Raji (cell line): ENCODE measurements around the gene CWC27.

Experiments used
- POLR2A ChIP-seq: IDR thresholded peaks from 2 replicates; pipeline ENCODE4 v1.6.1; 2011; ENCODE audit warnings: low read depth, low read length, control low read depth; ENCODE audit not compliant: insufficient read depth

CWC27 gene

DNA sequence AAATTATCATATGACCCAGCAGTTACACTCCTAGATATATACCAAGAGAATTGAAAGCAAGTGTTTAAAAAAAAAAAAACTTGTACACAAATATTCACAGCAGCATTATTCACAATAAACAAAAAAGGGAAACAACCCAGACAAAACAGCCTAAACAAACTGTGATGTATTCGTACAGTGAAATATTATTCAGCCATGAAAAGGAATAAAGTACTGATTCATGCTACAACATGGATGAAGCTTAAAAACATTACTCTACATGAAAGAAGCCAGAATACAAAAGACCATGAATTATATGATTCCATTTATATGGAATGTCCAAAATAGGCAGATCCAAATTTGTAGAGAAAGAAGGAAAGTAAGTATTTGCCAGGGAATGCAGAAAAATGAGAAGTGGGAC is 161.1 kb downstream of the CWC27 start:
- no peak for TF ChIP-seq POLR2A

- no peak for TF ChIP-seq POLR2A
Measured at GRCh38 chr5:64930672-64931318, 162.1 kb downstream of the CWC27 start.

GRCh38 chr5:64939772-64940510 is 171.2 kb downstream of the CWC27 start:
- no peak for TF ChIP-seq POLR2A

DNA sequence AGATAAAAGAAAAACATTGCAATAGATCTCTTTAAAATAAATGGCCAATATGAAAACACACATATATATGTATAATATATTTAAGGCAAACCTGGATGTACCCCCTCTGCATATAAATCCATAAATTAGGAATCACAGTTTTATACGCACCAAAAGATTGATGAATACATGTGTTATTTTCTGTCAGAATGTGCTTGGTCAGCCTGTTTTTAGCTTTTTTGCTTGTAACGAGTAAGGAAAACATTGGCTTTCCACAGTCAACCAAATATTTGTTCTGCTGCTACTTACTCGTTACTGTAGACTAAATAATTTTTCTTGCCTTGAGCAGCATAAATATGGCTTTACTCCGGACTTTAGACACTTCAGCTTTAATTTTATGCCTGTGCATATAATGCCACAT is 173.7 kb downstream of the CWC27 start:
- TF ChIP-seq POLR2A, result no peak

- no peak for TF ChIP-seq POLR2A
Measured at GRCh38 chr5:64944868-64945267, 176.1 kb downstream of the CWC27 start.

GRCh38 chr5:64947031-64947430 is 178.3 kb downstream of the CWC27 start:
- TF ChIP-seq POLR2A, result no peak

GRCh38 chr5:64947801-64948200 is 179.1 kb downstream of the CWC27 start:
- no peak for TF ChIP-seq POLR2A

DNA sequence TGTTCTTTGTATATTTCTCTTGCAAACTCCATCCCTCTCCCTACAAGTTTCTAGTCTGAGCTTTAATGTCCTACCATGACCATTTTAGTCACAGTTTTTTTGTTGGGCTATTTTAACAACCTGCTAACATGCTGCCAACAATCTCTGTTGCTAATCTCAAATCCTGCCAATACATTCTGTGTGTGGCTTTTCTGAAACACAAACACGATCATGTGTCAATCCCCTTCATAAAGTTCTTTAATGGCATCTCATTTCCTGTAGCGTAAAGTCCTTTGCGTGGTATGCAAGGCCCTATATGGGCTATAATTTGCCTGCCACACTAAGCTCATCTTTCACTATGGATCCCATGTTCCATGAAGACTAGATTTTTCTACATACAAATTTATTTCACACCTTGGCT is 180.6 kb downstream of the CWC27 start:
- TF ChIP-seq POLR2A, result no peak

DNA sequence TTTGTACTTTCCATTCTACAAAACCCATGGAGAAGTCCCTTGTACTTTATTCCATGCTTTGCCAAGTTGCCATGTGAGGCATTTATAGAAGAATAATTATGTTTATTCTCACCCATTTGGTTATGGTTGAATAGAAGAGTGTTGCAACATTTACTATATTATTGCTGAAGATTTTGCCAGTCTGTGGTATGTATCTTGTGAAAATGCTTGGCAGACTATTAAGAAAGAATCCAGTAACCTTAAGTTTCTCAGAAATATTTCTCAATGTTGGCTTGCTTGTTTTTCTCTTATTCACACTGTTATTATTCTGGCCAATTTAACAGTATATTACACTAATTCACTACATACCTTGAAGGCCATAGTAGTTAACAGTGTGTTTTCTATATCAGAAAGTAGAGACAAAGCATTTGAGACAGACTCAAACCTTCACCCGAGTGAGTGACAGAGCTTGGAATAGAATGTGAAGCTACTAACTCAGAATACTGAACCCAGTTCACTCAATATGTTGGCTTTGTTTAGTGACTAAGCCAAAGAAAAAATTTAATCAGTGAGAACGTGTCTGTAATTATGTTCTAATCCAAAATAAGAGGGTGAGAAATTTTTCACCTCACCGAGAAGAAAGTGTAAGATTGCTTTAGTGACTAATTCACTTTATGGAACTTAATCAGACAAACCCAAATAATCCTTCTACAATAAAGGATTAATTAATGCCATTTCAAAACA is 184.4 kb downstream of the CWC27 start:
- TF ChIP-seq POLR2A, result no peak

GRCh38 chr5:64954518-64954917 is 185.8 kb downstream of the CWC27 start:
- no peak for TF ChIP-seq POLR2A

DNA sequence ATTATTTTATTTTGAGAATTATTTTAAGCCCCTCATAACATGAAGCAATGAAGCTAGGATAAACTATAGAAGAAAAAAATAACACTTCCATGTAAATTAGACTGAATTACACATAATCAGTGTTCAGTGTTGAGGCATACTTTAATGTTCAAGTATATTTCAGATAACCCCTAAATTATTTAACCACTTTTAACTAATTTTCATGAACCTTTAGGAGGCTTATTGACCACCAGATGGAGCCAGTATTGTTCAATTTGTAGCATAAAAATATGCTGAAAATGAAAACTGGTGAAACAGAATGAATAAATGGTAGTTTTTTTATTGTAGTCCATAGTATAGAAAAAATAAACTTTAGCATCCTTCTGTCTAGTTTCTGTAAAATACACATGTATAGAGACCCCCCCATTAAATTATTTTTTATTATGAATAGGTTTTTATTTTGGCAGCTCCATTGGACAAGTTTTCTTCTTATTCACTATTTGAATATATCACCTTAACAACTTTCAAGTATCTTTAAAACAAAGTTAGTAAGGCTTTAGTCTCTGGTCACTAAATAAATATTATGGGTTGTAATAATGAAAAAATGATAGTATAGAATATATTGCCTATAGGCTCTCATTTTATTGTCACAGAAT is 190.1 kb downstream of the CWC27 start:
- TF ChIP-seq POLR2A, result no peak

DNA sequence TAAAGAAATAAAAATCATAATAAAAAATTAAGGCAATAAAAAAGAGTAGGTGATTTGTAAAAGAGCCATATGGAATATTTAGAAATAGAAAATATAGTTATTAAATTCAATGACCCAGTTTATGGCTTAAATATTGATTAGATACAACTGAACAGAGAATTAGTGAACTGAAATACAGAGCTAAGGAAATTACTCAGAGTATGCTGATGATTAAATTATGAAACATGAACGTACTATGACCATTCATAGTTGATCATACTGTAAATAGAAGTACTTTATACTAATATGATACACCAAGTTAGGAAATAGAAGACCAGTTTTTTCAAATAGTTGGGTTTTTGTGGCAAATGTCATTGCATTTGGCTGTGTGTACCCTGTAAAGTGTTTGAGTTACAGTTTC is 194.5 kb downstream of the CWC27 start:
- no peak for TF ChIP-seq POLR2A

DNA sequence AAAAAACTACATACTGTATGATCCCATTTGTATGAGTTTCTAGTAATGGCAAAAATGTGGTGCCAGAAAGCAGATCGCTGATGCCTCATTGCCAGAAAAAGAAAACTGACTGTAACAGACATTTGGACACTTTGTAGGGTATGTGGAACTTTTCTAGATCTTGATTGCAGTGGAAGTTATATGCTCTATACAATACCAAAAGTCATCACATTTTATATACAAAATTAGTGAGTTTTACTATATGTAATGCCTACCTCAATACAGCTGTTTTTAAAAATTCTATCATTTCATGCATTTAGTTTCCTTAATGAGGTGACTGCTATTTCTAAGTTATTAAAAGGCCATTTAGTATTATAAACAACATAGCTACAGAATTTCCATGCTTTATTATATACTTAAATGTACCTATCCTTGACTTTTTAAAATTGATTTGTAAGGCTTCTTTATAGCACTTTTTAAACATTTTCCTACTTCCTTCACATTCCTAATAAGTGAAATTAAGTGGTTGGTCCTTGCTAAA is 199.9 kb downstream of the CWC27 start:
- no peak for TF ChIP-seq POLR2A

GRCh38 chr5:64969578-64969977 is 200.8 kb downstream of the CWC27 start:
- TF ChIP-seq POLR2A, result no peak

GRCh38 chr5:64971513-64971912 is 202.8 kb downstream of the CWC27 start:
- no peak for TF ChIP-seq POLR2A
